NK-92 (cell line): ENCODE data around the gene FLT4.
"Not testable (repeated sequence)": the region's sequence is repeated elsewhere in the genome, so short reads cannot be mapped to it uniquely, and the experiment has no call there.

Source experiments
- DNase-seq: peaks from one replicate; lab custom pipeline; 2025; ENCODE audit not compliant: unreplicated experiment; lab: John Stamatoyannopoulos, UW

The FLT4 gene

GRCh38 chr5:180649297-180650039 lies at the start of gene FLT4:
Gene FLT4, minus strand, starts transcription at chr5:180649600. Its CDS starts 55 bp downstream, at chr5:180649545.
- DNase-seq = no peak

DNA sequence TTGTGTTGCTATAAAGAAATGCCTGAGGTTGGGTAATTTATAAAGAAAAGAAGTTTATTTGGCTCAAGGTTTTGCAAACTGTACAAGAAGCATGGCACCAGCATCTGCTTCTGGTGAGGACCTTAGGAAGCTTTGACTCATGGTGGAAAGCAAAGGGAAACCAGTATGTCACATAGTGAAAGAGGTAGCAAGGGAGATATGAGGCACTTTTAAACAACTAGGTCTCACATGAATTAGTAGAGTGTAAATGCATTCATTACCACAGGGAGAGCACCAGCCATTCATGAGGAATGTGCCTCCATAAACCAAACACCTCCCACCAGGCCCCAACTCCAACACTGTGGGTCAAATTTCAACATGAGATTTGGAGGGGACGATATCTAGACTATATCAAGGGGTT lies 49.6 kb upstream of the FLT4 start:
- no peak for DNase-seq

DNA sequence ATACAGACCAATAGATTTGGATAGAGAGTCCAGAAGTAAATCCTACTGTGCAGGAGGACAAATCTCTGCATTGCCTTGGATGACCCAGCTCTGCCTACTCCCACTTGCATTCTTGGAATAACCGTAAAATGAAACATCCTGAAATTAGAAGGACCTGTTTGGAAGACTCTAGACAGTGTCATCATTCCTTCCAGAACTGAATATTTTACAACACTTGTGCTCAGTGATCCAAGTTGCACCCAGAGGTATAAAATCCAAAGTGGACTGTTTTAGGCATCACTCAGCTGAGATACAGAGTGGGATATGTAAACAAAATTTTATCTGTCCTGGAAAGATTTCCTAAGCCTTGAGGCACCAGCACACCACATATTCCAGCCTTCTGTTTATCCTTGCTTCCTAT lies 46.7 kb upstream of the FLT4 start:
- DNase-seq = no peak

- DNase-seq = no peak
These were observed 43.0 kb upstream of the FLT4 start for GRCh38 chr5:180692429-180692828.

- no peak for DNase-seq
These were observed 41.6 kb upstream of the FLT4 start for GRCh38 chr5:180691046-180691445.

GRCh38 chr5:180690562-180690961 lies 41.2 kb upstream of the FLT4 start:
- DNase-seq = no peak

DNA sequence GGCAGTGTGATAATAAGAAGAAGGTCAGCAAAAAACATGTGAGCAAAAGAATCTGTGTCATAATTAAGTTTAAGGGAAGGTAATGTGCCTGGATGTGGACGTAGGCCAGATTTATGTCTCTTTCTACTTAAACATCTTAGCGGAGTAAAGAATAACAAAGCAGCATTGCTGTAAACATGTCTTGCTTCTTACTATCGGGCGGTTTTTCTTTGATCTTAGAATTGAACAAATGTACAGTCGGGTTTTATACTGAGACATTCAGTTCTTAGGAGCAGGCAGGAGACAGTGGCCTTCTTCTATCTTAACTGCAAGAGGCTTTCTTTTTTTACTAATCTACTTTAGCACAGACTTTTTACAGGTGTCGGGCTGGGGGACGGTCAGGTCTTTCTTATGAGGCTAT lies 40.4 kb upstream of the FLT4 start:
- no peak for DNase-seq

- no peak for DNase-seq
These were observed 39.8 kb upstream of the FLT4 start for GRCh38 chr5:180689071-180689694.

- no peak for DNase-seq
These were observed 39.1 kb upstream of the FLT4 start for GRCh38 chr5:180688330-180689070.

- not testable (repeated sequence) for DNase-seq
These were observed 37.4 kb upstream of the FLT4 start for GRCh38 chr5:180686799-180687198.

DNA sequence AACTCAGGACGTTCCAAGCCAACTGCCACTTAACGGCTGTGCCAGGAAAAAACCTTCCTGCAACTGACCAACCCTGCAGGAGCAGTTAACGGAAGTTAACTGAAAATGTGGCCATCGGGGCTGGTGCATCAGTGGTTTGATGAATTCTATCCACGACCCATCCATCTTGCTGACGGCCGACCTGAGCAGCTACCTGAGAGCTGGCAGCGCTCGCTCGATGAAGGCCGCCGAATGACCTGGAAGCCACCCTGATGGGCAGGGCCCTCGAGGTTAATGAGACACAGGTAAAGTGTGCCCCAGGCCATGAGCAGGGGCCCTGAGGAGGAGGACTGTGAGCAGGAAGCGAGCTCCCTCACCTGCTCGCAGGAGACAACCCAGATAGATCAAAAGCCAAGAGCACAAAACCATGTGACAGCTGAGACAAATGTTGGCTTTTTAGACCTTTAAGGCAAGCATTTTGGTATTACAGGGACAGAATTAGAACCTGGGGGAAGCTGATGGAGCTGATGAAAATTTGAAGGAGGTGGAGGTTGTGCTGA lies 35.3 kb upstream of the FLT4 start:
- DNase-seq = no peak

DNA sequence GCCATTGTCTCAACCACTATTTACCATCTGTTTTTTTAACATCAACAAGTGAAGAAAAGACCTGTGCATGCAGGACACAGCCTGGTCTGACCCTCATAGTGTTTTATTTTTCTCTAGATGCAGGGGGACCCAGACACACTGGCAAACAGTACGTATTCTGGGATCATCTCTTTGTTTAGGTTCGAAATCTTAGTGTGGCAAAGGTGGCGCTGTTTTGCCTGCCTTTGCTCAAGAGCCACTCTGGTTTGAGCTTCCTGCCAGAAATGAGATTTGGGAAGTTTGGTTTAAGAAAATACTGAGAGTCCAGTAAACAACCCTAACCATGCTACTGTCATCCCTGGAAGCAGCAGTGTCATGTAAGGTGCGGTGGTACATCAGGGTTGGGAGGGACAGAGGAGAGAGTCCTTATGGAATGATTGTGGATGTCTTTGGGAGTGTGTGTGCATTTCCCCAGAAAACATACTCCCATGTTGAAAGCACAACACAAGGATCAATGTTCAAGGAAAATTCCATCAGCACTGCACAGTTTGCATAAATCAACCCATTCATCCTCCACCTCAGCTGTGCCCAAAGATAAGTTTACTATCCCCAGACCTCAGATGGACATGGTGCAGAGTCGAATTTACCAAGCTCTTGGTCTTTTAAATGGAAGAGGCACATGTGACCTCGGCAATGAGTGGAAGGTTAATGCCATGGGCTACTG lies 34.0 kb upstream of the FLT4 start:
- no peak for DNase-seq

- DNase-seq = no peak
These were observed 33.2 kb upstream of the FLT4 start for GRCh38 chr5:180682560-180682959.

GRCh38 chr5:180682008-180682407 lies 32.6 kb upstream of the FLT4 start:
- DNase-seq = not testable (repeated sequence)

DNA sequence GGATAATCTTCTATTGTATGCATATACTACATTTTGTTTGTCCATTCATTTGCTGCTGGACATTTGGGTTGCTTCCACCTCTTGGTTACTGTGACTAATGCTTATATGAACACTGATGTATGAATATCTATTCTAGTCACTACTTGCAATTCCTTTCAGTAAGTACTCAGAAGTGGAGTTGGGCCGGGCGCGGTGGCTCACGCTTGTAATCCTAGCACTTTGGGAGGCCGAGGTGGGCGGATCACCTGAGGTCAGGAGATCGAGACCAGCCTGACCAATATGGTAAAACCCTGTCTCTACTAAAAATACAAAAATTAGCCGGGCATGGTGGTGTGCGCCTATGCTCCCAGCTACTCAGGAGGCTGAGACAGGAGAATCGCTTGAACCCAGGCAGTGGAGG lies 28.9 kb upstream of the FLT4 start:
- not testable (repeated sequence) for DNase-seq

- DNase-seq = no peak
These were observed 25.7 kb upstream of the FLT4 start for GRCh38 chr5:180675036-180675635.

DNA sequence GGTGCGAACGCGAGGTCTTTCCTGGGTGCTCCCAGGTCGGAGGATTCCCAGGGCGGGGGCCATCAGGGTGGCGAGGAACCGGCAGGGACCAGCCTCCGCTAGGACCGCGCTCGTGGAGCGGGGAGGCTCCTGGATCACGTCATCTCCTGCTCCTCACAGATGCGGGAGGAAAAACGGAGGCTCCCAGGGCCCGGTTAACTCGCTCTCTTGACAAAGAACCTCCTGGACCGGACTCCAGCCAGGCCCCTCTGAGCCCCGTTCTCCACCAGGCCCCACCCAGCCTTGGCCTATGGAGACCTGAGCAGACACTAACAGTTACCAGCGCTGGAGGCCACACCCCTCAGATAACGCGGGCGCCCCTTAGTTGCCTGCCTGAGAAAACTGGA lies 24.7 kb upstream of the FLT4 start:
- not testable (repeated sequence) for DNase-seq

- DNase-seq = no peak
These were observed 24.1 kb upstream of the FLT4 start for GRCh38 chr5:180673371-180674089.

DNA sequence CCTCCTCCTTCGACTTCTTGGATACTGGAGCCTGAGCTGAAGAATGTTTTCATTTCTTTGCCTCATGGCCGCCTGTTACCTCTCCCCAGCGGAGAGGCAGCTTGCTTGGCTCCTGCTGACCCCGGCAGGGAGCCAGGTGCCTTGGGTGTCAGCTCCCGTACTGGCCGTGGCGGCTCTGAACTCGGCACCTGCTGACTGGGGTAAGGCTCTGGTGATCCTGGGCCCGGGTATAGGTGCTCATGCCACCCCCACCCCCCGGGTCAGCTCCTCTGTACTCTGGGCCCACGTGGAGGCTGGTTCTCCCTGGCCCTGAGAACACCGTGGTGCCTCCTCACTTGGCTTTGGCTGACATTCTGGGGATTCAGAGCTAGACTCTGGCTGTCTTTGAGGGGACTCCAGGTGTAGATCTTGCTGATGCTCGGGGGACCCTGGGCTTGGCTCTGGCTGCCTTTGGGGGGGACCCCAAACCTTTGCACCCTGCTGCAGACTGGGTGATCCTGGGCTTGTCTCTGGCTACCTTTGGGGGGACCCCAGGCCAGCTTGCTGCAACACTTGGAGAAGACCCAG lies 22.6 kb upstream of the FLT4 start:
- not testable (repeated sequence) for DNase-seq
